ENCODE measurements around the gene FEV. TPM values are rescaled to one million over a fixed set of nuclear protein-coding genes. Genes with fewer than 3 reads are reported as not detected.
A peak's percentile ranks its signal among the peaks of the same experiment; 100 is the strongest.

The FEV gene
- total RNA-seq (not detected in 2 replicates), polyA plus RNA-seq (not detected in 2 replicates), polyA minus RNA-seq (not detected in 2 replicates), Bru-seq, nascent RNA (not detected), BruChase-seq, experiment 1, labeled RNA remaining after a 6-hour chase (not detected), BruChase-seq, experiment 2, labeled RNA remaining after a 2-hour chase (not detected)
- 0.06 TPM in 1 of 2 replicates, not detected in the other for polyA plus RNA-seq (2011; cell fraction: cytosol; rRNA removed)
- polyA plus RNA-seq (2011; cell fraction: nucleus; rRNA removed) = 0.08 TPM in 1 of 2 replicates, not detected in the other
- polyA plus RNA-seq (2012) = not detected in 2 replicates
- not detected for polyA minus RNA-seq (2011; cell fraction: cytosol; rRNA and poly(A)+ RNA removed)
- not detected in 2 replicates for polyA minus RNA-seq (2011; cell fraction: nucleus; rRNA and poly(A)+ RNA removed)
- long read RNA-seq = 0 reads

DNA sequence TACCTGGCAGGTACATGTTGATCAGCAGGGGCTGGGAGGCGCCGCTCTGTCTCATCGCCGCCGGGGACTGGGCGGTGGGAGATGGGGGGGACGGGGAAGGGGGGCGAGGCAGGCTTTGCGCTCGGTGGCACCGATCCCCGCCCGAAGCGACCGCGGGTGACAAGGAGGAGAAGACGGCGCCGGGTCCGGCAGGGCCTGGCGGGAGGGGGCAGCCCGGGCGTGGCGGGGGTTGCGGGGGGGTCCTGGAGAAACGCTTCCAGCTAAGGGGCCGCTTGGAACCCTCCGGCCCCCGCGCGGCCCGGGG lies at the start of gene FEV:
Gene FEV (minus strand): TSS at position 164 of the 304 bp plus-strand sequence. CDS start 109 bp downstream, at position 55.
- dilution Hi-C loops (cut with MboI; ENCODE audit: extremely low pct_ligation_motif_present, low sequenced_read_pairs) = no loop called here
- no peaks in the 10 kb centered on the region for H4K20me1 ChIP-seq (replicated peaks; ENCODE audit: control insufficient read depth, extremely low read depth, insufficient read depth, low read length)
- FAIRE-seq (no peak), DNase-seq (ENCODE audit: low read depth, low spot score) (no peak)
- no peaks in the 10 kb centered on the region for H3K9me1 ChIP-seq (replicated peaks; ENCODE audit: control insufficient read depth, extremely low read depth, insufficient read depth, low read length)
- CTCF ChIA-PET = interaction anchor here (1.0 to 5.7 kb wide), 4 partner anchors 9 to 175 kb away, joined by 3 to 164 read pairs (median 5); partner anchors contain the start of genes CRYBA2 and NHEJ1
- H3K9me3 ChIP-seq (replicated peaks; ENCODE audit: control insufficient read depth, insufficient read depth, low read length) = no peaks in the 10 kb centered on the region
- H3K36me3 ChIP-seq (ENCODE audit: control insufficient read depth in 2 of 2, extremely low read depth in 1 of 2, insufficient read depth in 2 of 2, low read length in 2 of 2) = no peaks in the 10 kb centered on the region
- POLR2A ChIA-PET = no interaction called here
- TF ChIP-seq JUN (IDR thresholded peaks at IDR 0.05; ENCODE audit: borderline replicate concordance, insufficient read depth, insufficient read length, low read depth) (no peak), FOS (IDR thresholded peaks at IDR 0.05; ENCODE audit: borderline replicate concordance, insufficient read depth, low read length) (no peak), GATA2 (IDR thresholded peaks at IDR 0.05; ENCODE audit: insufficient read depth, insufficient read length, low read depth, low read length) (no peak), POLR2AphosphoS5 (IDR thresholded peaks at IDR 0.05; ENCODE audit: insufficient read depth, low read depth, low read length) (no peak), MYC (IDR thresholded peaks at IDR 0.05; ENCODE audit: low read depth, low read length) (no peak), POLR2A (IDR thresholded peaks at IDR 0.05; ENCODE audit: low read depth, low read length) (no peak), EZH2 (IDR thresholded peaks at IDR 0.05; ENCODE audit: borderline replicate concordance, low read depth, low read length, severe bottlenecking) (no peak)
- TF ChIP-seq, protein P1, sequence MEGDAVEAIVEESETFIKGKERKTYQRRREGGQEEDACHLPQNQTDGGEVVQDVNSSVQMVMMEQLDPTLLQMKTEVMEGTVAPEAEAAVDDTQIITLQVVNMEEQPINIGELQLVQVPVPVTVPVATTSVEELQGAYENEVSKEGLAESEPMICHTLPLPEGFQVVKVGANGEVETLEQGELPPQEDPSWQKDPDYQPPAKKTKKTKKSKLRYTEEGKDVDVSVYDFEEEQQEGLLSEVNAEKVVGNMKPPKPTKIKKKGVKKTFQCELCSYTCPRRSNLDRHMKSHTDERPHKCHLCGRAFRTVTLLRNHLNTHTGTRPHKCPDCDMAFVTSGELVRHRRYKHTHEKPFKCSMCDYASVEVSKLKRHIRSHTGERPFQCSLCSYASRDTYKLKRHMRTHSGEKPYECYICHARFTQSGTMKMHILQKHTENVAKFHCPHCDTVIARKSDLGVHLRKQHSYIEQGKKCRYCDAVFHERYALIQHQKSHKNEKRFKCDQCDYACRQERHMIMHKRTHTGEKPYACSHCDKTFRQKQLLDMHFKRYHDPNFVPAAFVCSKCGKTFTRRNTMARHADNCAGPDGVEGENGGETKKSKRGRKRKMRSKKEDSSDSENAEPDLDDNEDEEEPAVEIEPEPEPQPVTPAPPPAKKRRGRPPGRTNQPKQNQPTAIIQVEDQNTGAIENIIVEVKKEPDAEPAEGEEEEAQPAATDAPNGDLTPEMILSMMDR (IDR thresholded peaks at IDR 0.05; ENCODE audit: extremely low read depth in 1 of 2, insufficient read depth in 1 of 2, low read depth in 1 of 2, low read length in 2 of 2) = no peak
- TF ChIP-seq, protein P2, sequence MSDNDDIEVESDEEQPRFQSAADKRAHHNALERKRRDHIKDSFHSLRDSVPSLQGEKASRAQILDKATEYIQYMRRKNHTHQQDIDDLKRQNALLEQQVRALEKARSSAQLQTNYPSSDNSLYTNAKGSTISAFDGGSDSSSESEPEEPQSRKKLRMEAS (IDR thresholded peaks at IDR 0.05; ENCODE audit: insufficient read depth, insufficient read length) = no peak
- intact Hi-C loops (cut with micrococcal nuclease) = no loop called here
- no peaks in the 10 kb centered on the region for H3K79me2 ChIP-seq (ENCODE audit: control insufficient read depth, insufficient read depth, low read length)
- peak within 1 kb of the TSS; percentile 43 for H3K4me2 ChIP-seq (ENCODE audit: insufficient read depth, low read length)
- no peak within 1 kb of the TSS for H2AFZ ChIP-seq (ENCODE audit: low read depth, low read length)
- BruUV-seq (replicated peaks) = no TSS peak
- no peak within 1 kb of the TSS for H3K9ac ChIP-seq (replicated peaks; ENCODE audit: extremely low read depth, insufficient read depth, low read length)
- H3K4me1 ChIP-seq (ENCODE audit: control insufficient read depth, extremely low read depth, insufficient read depth, low read length) = peaks cover 15% of the 10 kb centered on the region
- no peak within 1 kb of the TSS for H3K27ac ChIP-seq (ENCODE audit: insufficient read depth, low read depth, low read length)
- no peak within 1 kb of the TSS for H3K4me3 ChIP-seq (replicated peaks in 1 of 3; ENCODE audit: insufficient read depth in 1 of 3, low read depth in 1 of 3, low read length in 3 of 3)
- peaks cover 73 to 88% of the 10 kb centered on the region in 2 experiments for H3K27me3 ChIP-seq (ENCODE audit: control insufficient read depth in 2 of 2, insufficient read depth in 2 of 2, low read length in 2 of 2)
